ENCODE data around the gene TLE1.
"Not testable (repeated sequence)": the region's sequence is repeated elsewhere in the genome, so short reads cannot be mapped to it uniquely, and the experiment has no call there.

The TLE1 gene

GRCh38 chr9:81613002-81613812 lies 76.1 kb downstream of the TLE1 start:
- DNase-seq (ENCODE audit: low read depth) = no peak
- H3K4me3 ChIP-seq (ENCODE audit: low read depth, low read length) = no peak overlapping the region
- no peak for TF ChIP-seq CTCF (IDR thresholded peaks at IDR 0.05; ENCODE audit: low read depth, low read length, missing control alignments)

- no peak for DNase-seq (ENCODE audit: low read depth)
- no peak for TF ChIP-seq CTCF (IDR thresholded peaks at IDR 0.05; ENCODE audit: low read depth, low read length, missing control alignments)
- no peak overlapping the region for H3K4me3 ChIP-seq (ENCODE audit: low read depth, low read length)
These were observed 77.7 kb downstream of the TLE1 start for GRCh38 chr9:81611664-81612063.

- TF ChIP-seq CTCF (IDR thresholded peaks at IDR 0.05; ENCODE audit: low read depth, low read length, missing control alignments) = no peak
- DNase-seq (ENCODE audit: low read depth) = no peak
- H3K4me3 ChIP-seq (ENCODE audit: low read depth, low read length) = no peak overlapping the region
These were observed 78.6 kb downstream of the TLE1 start for GRCh38 chr9:81610740-81611107.

- H3K4me3 ChIP-seq (ENCODE audit: low read depth, low read length) = no peak overlapping the region
- TF ChIP-seq CTCF (IDR thresholded peaks at IDR 0.05; ENCODE audit: low read depth, low read length, missing control alignments) = no peak
- peak; percentile 15 for DNase-seq (ENCODE audit: low read depth)
These were observed 79.3 kb downstream of the TLE1 start for GRCh38 chr9:81609782-81610739.

- no peak overlapping the region for H3K4me3 ChIP-seq (ENCODE audit: low read depth, low read length)
- TF ChIP-seq CTCF (IDR thresholded peaks at IDR 0.05; ENCODE audit: low read depth, low read length, missing control alignments) = no peak
- DNase-seq (ENCODE audit: low read depth) = no peak
These were observed 81.1 kb downstream of the TLE1 start for GRCh38 chr9:81608289-81608657.

- no peak overlapping the region for H3K4me3 ChIP-seq (ENCODE audit: low read depth, low read length)
- DNase-seq (ENCODE audit: low read depth) = no peak
- TF ChIP-seq CTCF (IDR thresholded peaks at IDR 0.05; ENCODE audit: low read depth, low read length, missing control alignments) = no peak
These were observed 81.6 kb downstream of the TLE1 start for GRCh38 chr9:81607593-81608288.

GRCh38 chr9:81606261-81606660 lies 83.1 kb downstream of the TLE1 start:
- not testable (repeated sequence) for DNase-seq (ENCODE audit: low read depth); H3K4me3 ChIP-seq (ENCODE audit: low read depth, low read length)

Data from GM12864 (cell line).